WTC11 (cell line): ENCODE data around the gene APCDD1. TPM values are rescaled to one million over a fixed set of nuclear protein-coding genes. Genes with fewer than 3 reads are reported as not detected.

ENCODE experiments used
- ATAC-seq: fragments of 200-7000 bp; cut with Tn5 transposase; 2 replicates; pipeline ENCODE4 v1.10.0; 2021; ENCODE audit warnings: mild to moderate bottlenecking, moderate library complexity
- CTCF ChIA-PET: fragments of 300-600 bp; sonication (Branson Sonifier 250); formaldehyde crosslinking; loops from one replicate; lab custom pipeline; 2021; ENCODE audit warnings: antibody characterized with exemption; lab: Charles Lee
- POLR2A ChIA-PET: fragments of 350-600 bp; sonication (Branson Sonifier 250); formaldehyde crosslinking; loops from one replicate; lab custom pipeline; 2021; ENCODE audit warnings: antibody characterized with exemption; lab: Charles Lee
- DNase-seq: peaks from one replicate; pipeline ENCODE4 v3.0.0; 2021; ENCODE audit warnings: low spot score
- H3K27ac Mint-ChIP-seq: 2 replicates; pipeline ENCODE4 v1.8.0; 2021; ENCODE audit warnings: mixed read lengths
- H3K27me3 Mint-ChIP-seq: 2 replicates; pipeline ENCODE4 v1.8.0; 2021; ENCODE audit warnings: low read depth, mild to moderate bottlenecking, moderate library complexity, mixed read lengths
- H3K36me3 Mint-ChIP-seq: 2 replicates; pipeline ENCODE4 v1.8.0; 2021; ENCODE audit warnings: mixed read lengths
- H3K4me1 Mint-ChIP-seq: 2 replicates; pipeline ENCODE4 v1.8.0; 2022; ENCODE audit warnings: mixed read lengths
- H3K4me3 Mint-ChIP-seq: 2 replicates; pipeline ENCODE4 v1.8.0; 2021; ENCODE audit warnings: mild to moderate bottlenecking, moderate library complexity, mixed read lengths
- H3K9me3 Mint-ChIP-seq: 2 replicates; pipeline ENCODE4 v1.8.0; 2021; ENCODE audit warnings: mixed read lengths
- AFF4 ChIP-seq: sonication (generic); formaldehyde crosslinking; IDR thresholded peaks from 2 replicates; pipeline ENCODE4 v1.8.1; 2023; ENCODE audit warnings: mild to moderate bottlenecking, missing genetic modification reagents, borderline replicate concordance
- ATF1 ChIP-seq: sonication (generic); formaldehyde crosslinking; IDR thresholded peaks from 2 replicates; pipeline ENCODE4 v1.8.1; 2023; ENCODE audit warnings: mild to moderate bottlenecking, moderate library complexity, missing genetic modification reagents
- CREB1 ChIP-seq: sonication (generic); formaldehyde crosslinking; IDR thresholded peaks from 2 replicates; pipeline ENCODE4 v1.8.0; 2023; ENCODE audit warnings: mild to moderate bottlenecking, missing genetic modification reagents
- ETV6 ChIP-seq: sonication (generic); formaldehyde crosslinking; IDR thresholded peaks from 2 replicates; pipeline ENCODE4 v1.8.1; 2022; ENCODE audit warnings: mild to moderate bottlenecking, missing genetic modification reagents
- HMGA2 ChIP-seq: fragments of 250-450 bp; sonication (Bioruptor Pico); IDR thresholded peaks from 2 replicates; pipeline ENCODE4 v1.4.0; 2021; ENCODE audit warnings: mild to moderate bottlenecking, moderate library complexity
- MAX ChIP-seq: sonication (generic); formaldehyde crosslinking; IDR thresholded peaks from 2 replicates; pipeline ENCODE4 v1.8.0; 2022; ENCODE audit warnings: mild to moderate bottlenecking, missing genetic modification reagents
- NFE2L1 ChIP-seq: sonication (generic); formaldehyde crosslinking; IDR thresholded peaks from 2 replicates; pipeline ENCODE4 v1.8.1; 2023; ENCODE audit warnings: missing genetic modification reagents
- PRRX2 ChIP-seq: fragments of 250-450 bp; sonication (Bioruptor Pico); IDR thresholded peaks from 2 replicates; pipeline ENCODE4 v1.8.0; 2021; ENCODE audit warnings: mild to moderate bottlenecking
- TCF7 ChIP-seq: sonication (generic); formaldehyde crosslinking; IDR thresholded peaks from 2 replicates; pipeline ENCODE4 v1.8.0; 2022; ENCODE audit warnings: mild to moderate bottlenecking, low read depth, missing genetic modification reagents, moderate library complexity
- ZNF281 ChIP-seq: sonication (generic); formaldehyde crosslinking; IDR thresholded peaks from 2 replicates; pipeline ENCODE4 v1.8.0; 2023; ENCODE audit warnings: mild to moderate bottlenecking, missing genetic modification reagents
- ZNF423 ChIP-seq: fragments of 250-450 bp; sonication (Bioruptor Pico); IDR thresholded peaks from 2 replicates; pipeline ENCODE4 v2.1.2; 2022; ENCODE audit warnings: mild to moderate bottlenecking, moderate library complexity
- ZNF425 ChIP-seq: fragments of 250-450 bp; sonication (Bioruptor Pico); conservative IDR thresholded peaks from 2 replicates; pipeline ENCODE4 v1.9.0; 2021; ENCODE audit warnings: mild to moderate bottlenecking
- ZNF512 ChIP-seq: sonication (generic); formaldehyde crosslinking; IDR thresholded peaks from 2 replicates; pipeline ENCODE4 v1.8.1; 2022; ENCODE audit warnings: missing genetic modification reagents, borderline replicate concordance
- total RNA-seq: library from RNA; stranded (reverse); gene quantifications from 3 replicates; pipeline ENCODE4 v1.2.3, GENCODE V29; 2021

The APCDD1 gene
- total RNA-seq, 1 experiment from 2014 or later, result 7.1 TPM

GRCh38 chr18:10482363-10482984 lies 28.0 kb downstream of the APCDD1 start:
- no peak overlapping the region for H3K4me3 Mint-ChIP-seq
- CTCF ChIA-PET, result interaction anchor here (1.1 to 2.1 kb wide), 3 partner anchors 10 to 403 kb away, joined by 3 to 6 read pairs (median 6); no protein-coding TSS in a partner anchor
- no peak for DNase-seq

GRCh38 chr18:10482985-10483949 lies 28.8 kb downstream of the APCDD1 start:
- ATAC-seq (no peak), DNase-seq (no peak)
- ChIA-PET POLR2A (no interaction called here), CTCF (interaction anchor here (1.1 to 2.1 kb wide), 3 partner anchors 9 to 404 kb away, joined by 3 to 6 read pairs (median 6); no protein-coding TSS in a partner anchor)
- Mint-ChIP-seq H3K4me3 (no peak overlapping the region), H3K27me3 (peaks cover 55% of the 10 kb centered on the region), H3K27ac (no peak overlapping the region), H3K36me3 (peaks cover 15% of the 10 kb centered on the region), H3K4me1 (peaks cover 42% of the 10 kb centered on the region), H3K9me3 (no peaks in the 10 kb centered on the region)
- TF ChIP-seq MAX (CRISPR knock-in tag) (no peak), NFE2L1 (no peak), PRRX2 (no peak), ZNF425 (no peak), ATF1 (CRISPR knock-in tag) (no peak), TCF7 (CRISPR knock-in tag) (no peak), HMGA2 (CRISPR knock-in tag) (no peak), ETV6 (CRISPR knock-in tag) (no peak), CREB1 (CRISPR knock-in tag) (no peak), AFF4 (CRISPR knock-in tag) (no peak), ZNF512 (CRISPR knock-in tag) (no peak)

More at GRCh38 chr18:10482363-10482984, 28.0 kb downstream of the APCDD1 start:
- POLR2A ChIA-PET, result interaction anchor here (0.7 kb wide), 1 partner anchor 159 kb away, joined by 3 read pairs; no protein-coding TSS in a partner anchor
- peaks cover 61% of the 10 kb centered on the region for H3K27me3 Mint-ChIP-seq
- no peak overlapping the region for H3K27ac Mint-ChIP-seq
- peaks cover 50% of the 10 kb centered on the region for H3K4me1 Mint-ChIP-seq
- no peaks in the 10 kb centered on the region for H3K9me3 Mint-ChIP-seq
- no peak; the same call in 1 of the 2 replicates for ATAC-seq
- H3K36me3 Mint-ChIP-seq, result peaks cover 12% of the 10 kb centered on the region
- TF ChIP-seq ZNF281 (CRISPR knock-in tag) (no peak), ETV6 (CRISPR knock-in tag) (no peak), HMGA2 (CRISPR knock-in tag) (no peak), ZNF423 (CRISPR knock-in tag) (no peak), ZNF512 (CRISPR knock-in tag) (no peak), TCF7 (CRISPR knock-in tag) (no peak)
